ENCODE data around the gene NAPSA. TPM values are rescaled to one million over a fixed set of nuclear protein-coding genes. Genes with fewer than 3 reads are reported as not detected.

Gene NAPSA
- total and polyA plus RNA-seq, 9 of the 15 experiments (the other 6 are each of a cell fraction or from before 2014, with no cell fraction given): 0.25 to 1.9 (median 0.69) TPM

GRCh38 chr19:50333737-50334617, 31.5 kb downstream of the NAPSA start (continued):
- TF ChIP-seq SMAD4 (CRISPR knock-in tag; conservative IDR thresholded peaks at IDR 0.05) (no peak; the same call in none of the 2 replicates), CBFB (CRISPR knock-in tag; IDR thresholded peaks at IDR 0.05) (no peak; the same call in none of the 2 replicates), BRD9 (IDR thresholded peaks at IDR 0.05; ENCODE audit: low read depth, partially characterized antibody) (peak; percentile 60), ARID1B (IDR thresholded peaks at IDR 0.05) (peak; percentile 45), ZBTB40 (IDR thresholded peaks at IDR 0.05) (peak; percentile 68), ZBTB40 (CRISPR knock-in tag; IDR thresholded peaks at IDR 0.05) (peak; percentile 59; the same call in 1 of the 2 replicates), POLR2AphosphoS2 (IDR thresholded peaks at IDR 0.05; ENCODE audit: low read length) (peak; percentile 88; the same call in 1 of the 2 replicates), ZFX (CRISPR knock-in tag; IDR thresholded peaks at IDR 0.05) (peak; percentile 96)
- TF ChIP-seq, protein P1, sequence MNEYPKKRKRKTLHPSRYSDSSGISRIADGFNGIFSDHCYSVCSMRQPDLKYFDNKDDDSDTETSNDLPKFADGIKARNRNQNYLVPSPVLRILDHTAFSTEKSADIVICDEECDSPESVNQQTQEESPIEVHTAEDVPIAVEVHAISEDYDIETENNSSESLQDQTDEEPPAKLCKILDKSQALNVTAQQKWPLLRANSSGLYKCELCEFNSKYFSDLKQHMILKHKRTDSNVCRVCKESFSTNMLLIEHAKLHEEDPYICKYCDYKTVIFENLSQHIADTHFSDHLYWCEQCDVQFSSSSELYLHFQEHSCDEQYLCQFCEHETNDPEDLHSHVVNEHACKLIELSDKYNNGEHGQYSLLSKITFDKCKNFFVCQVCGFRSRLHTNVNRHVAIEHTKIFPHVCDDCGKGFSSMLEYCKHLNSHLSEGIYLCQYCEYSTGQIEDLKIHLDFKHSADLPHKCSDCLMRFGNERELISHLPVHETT (CRISPR knock-in tag; conservative IDR thresholded peaks at IDR 0.05 in 1 of 2, IDR thresholded peaks at IDR 0.05 in 1 of 2): peak in 1 of 2 experiments; percentile 75; a peak in 2 of 4 replicates
- TF ChIP-seq, protein P2, sequence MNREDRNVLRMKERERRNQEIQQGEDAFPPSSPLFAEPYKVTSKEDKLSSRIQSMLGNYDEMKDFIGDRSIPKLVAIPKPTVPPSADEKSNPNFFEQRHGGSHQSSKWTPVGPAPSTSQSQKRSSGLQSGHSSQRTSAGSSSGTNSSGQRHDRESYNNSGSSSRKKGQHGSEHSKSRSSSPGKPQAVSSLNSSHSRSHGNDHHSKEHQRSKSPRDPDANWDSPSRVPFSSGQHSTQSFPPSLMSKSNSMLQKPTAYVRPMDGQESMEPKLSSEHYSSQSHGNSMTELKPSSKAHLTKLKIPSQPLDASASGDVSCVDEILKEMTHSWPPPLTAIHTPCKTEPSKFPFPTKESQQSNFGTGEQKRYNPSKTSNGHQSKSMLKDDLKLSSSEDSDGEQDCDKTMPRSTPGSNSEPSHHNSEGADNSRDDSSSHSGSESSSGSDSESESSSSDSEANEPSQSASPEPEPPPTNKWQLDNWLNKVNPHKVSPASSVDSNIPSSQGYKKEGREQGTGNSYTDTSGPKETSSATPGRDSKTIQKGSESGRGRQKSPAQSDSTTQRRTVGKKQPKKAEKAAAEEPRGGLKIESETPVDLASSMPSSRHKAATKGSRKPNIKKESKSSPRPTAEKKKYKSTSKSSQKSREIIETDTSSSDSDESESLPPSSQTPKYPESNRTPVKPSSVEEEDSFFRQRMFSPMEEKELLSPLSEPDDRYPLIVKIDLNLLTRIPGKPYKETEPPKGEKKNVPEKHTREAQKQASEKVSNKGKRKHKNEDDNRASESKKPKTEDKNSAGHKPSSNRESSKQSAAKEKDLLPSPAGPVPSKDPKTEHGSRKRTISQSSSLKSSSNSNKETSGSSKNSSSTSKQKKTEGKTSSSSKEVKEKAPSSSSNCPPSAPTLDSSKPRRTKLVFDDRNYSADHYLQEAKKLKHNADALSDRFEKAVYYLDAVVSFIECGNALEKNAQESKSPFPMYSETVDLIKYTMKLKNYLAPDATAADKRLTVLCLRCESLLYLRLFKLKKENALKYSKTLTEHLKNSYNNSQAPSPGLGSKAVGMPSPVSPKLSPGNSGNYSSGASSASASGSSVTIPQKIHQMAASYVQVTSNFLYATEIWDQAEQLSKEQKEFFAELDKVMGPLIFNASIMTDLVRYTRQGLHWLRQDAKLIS (CRISPR knock-in tag; IDR thresholded peaks at IDR 0.05): peak; percentile 95

All from K562 (cell line).